ENCODE measurements around the gene UBE2O.
A peak's percentile ranks its signal among the peaks of the same experiment; 100 is the strongest.

Gene UBE2O

GRCh38 chr17:76388966-76389888 lies 63.7 kb downstream of the UBE2O start:
- H3K9me3 ChIP-seq (ENCODE audit: control insufficient read depth, low read length): no peaks in the 10 kb centered on the region
- WGBS, 2 experiments: 77 to 81% methylated on average over 15 to 16 of the region's 16 CpGs

GRCh38 chr17:76386966-76387765 lies 65.8 kb downstream of the UBE2O start:
- 95 to 96% methylated on average over 31 of the region's 31 CpGs for WGBS, 2 experiments
- no peaks in the 10 kb centered on the region for H3K9me3 ChIP-seq (ENCODE audit: control insufficient read depth, low read length)
- peaks cover 43% of the 10 kb centered on the region for H3K27me3 ChIP-seq (ENCODE audit: control insufficient read depth, insufficient read depth, low read length, poor library complexity, severe bottlenecking)
- H3K36me3 ChIP-seq (ENCODE audit: control insufficient read depth, insufficient read depth, low read length): no peaks in the 10 kb centered on the region
- peaks cover 18% of the 10 kb centered on the region for H3K4me1 ChIP-seq (ENCODE audit: control insufficient read depth, insufficient read depth, low read length)
- no peak overlapping the region for H3K4me3 ChIP-seq (ENCODE audit: insufficient read depth, low read depth, low read length)
- H3K27ac ChIP-seq (ENCODE audit: insufficient read depth, low read depth, low read length, poor library complexity, severe bottlenecking): no peak overlapping the region

More at GRCh38 chr17:76388966-76389888, 63.7 kb downstream of the UBE2O start:
- Histone ChIP-seq H3K27ac (ENCODE audit: insufficient read depth, low read depth, low read length, poor library complexity, severe bottlenecking) (no peak overlapping the region), H3K36me3 (ENCODE audit: control insufficient read depth, insufficient read depth, low read length) (peaks cover 7% of the 10 kb centered on the region), H3K27me3 (ENCODE audit: control insufficient read depth, insufficient read depth, low read length, poor library complexity, severe bottlenecking) (peaks cover 23% of the 10 kb centered on the region), H3K4me3 (ENCODE audit: insufficient read depth, low read depth, low read length) (no peak overlapping the region), H3K4me1 (ENCODE audit: control insufficient read depth, insufficient read depth, low read length) (peaks cover 17% of the 10 kb centered on the region)

- Histone ChIP-seq H3K27ac (ENCODE audit: insufficient read depth, low read depth, low read length, poor library complexity, severe bottlenecking) (no peak overlapping the region), H3K4me3 (ENCODE audit: insufficient read depth, low read depth, low read length) (peak overlapping the region; percentile 60)
- 56 to 58% methylated on average over 52 of the region's 52 CpGs for WGBS, 2 experiments
Measured at GRCh38 chr17:76385892-76386786, 66.8 kb downstream of the UBE2O start.

GRCh38 chr17:76384987-76385891 lies 67.7 kb downstream of the UBE2O start:
- 5 to 6% methylated on average over 74 of the region's 74 CpGs for WGBS, 2 experiments
- H3K9me3 ChIP-seq (ENCODE audit: control insufficient read depth, low read length): no peaks in the 10 kb centered on the region
- H3K36me3 ChIP-seq (ENCODE audit: control insufficient read depth, insufficient read depth, low read length): no peaks in the 10 kb centered on the region
- peak overlapping the region; percentile 60 for H3K4me3 ChIP-seq (ENCODE audit: insufficient read depth, low read depth, low read length)
- H3K4me1 ChIP-seq (ENCODE audit: control insufficient read depth, insufficient read depth, low read length): peaks cover 32% of the 10 kb centered on the region
- H3K27me3 ChIP-seq (ENCODE audit: control insufficient read depth, insufficient read depth, low read length, poor library complexity, severe bottlenecking): peaks cover 43% of the 10 kb centered on the region
- no peak overlapping the region for H3K27ac ChIP-seq (ENCODE audit: insufficient read depth, low read depth, low read length, poor library complexity, severe bottlenecking)

More at GRCh38 chr17:76385892-76386786, 66.8 kb downstream of the UBE2O start:
- Histone ChIP-seq H3K36me3 (ENCODE audit: control insufficient read depth, insufficient read depth, low read length) (no peaks in the 10 kb centered on the region), H3K9me3 (ENCODE audit: control insufficient read depth, low read length) (no peaks in the 10 kb centered on the region), H3K27me3 (ENCODE audit: control insufficient read depth, insufficient read depth, low read length, poor library complexity, severe bottlenecking) (peaks cover 43% of the 10 kb centered on the region), H3K4me1 (ENCODE audit: control insufficient read depth, insufficient read depth, low read length) (peaks cover 28% of the 10 kb centered on the region)

- Histone ChIP-seq H3K27ac (ENCODE audit: insufficient read depth, low read depth, low read length, poor library complexity, severe bottlenecking) (no peak within 1 kb of the TSS), H3K4me1 (ENCODE audit: control insufficient read depth, insufficient read depth, low read length) (peaks cover 32% of the 10 kb centered on the region), H3K4me3 (ENCODE audit: insufficient read depth, low read depth, low read length) (peak within 1 kb of the TSS; percentile 60), H3K9me3 (ENCODE audit: control insufficient read depth, low read length) (no peaks in the 10 kb centered on the region), H3K36me3 (ENCODE audit: control insufficient read depth, insufficient read depth, low read length) (no peaks in the 10 kb centered on the region), H3K27me3 (ENCODE audit: control insufficient read depth, insufficient read depth, low read length, poor library complexity, severe bottlenecking) (peaks cover 43% of the 10 kb centered on the region)
- 1% methylated on average over 118 of the region's 118 CpGs for WGBS, 2 experiments
Measured at GRCh38 chr17:76384222-76384986, 68.5 kb downstream of the UBE2O start, which contains the start of gene SPHK1. Gene SPHK1, plus strand, starts transcription at chr17:76384609. Its CDS starts 1,036 bp downstream, at chr17:76385645.

- Histone ChIP-seq H3K4me1 (ENCODE audit: control insufficient read depth, insufficient read depth, low read length) (peaks cover 32% of the 10 kb centered on the region), H3K4me3 (ENCODE audit: insufficient read depth, low read depth, low read length) (peak overlapping the region; percentile 60), H3K27me3 (ENCODE audit: control insufficient read depth, insufficient read depth, low read length, poor library complexity, severe bottlenecking) (peaks cover 43% of the 10 kb centered on the region), H3K27ac (ENCODE audit: insufficient read depth, low read depth, low read length, poor library complexity, severe bottlenecking) (no peak overlapping the region), H3K9me3 (ENCODE audit: control insufficient read depth, low read length) (no peaks in the 10 kb centered on the region), H3K36me3 (ENCODE audit: control insufficient read depth, insufficient read depth, low read length) (no peaks in the 10 kb centered on the region)
- 1% methylated on average over 65 of the region's 65 CpGs for WGBS, 2 experiments
Measured at GRCh38 chr17:76383546-76384221, 69.3 kb downstream of the UBE2O start.

GRCh38 chr17:76382803-76383545 lies 70.0 kb downstream of the UBE2O start:
- Histone ChIP-seq H3K27me3 (ENCODE audit: control insufficient read depth, insufficient read depth, low read length, poor library complexity, severe bottlenecking) (peaks cover 43% of the 10 kb centered on the region), H3K4me1 (ENCODE audit: control insufficient read depth, insufficient read depth, low read length) (peaks cover 32% of the 10 kb centered on the region), H3K27ac (ENCODE audit: insufficient read depth, low read depth, low read length, poor library complexity, severe bottlenecking) (peak overlapping the region; percentile 75), H3K4me3 (ENCODE audit: insufficient read depth, low read depth, low read length) (peak overlapping the region; percentile 60), H3K9me3 (ENCODE audit: control insufficient read depth, low read length) (no peaks in the 10 kb centered on the region), H3K36me3 (ENCODE audit: control insufficient read depth, insufficient read depth, low read length) (no peaks in the 10 kb centered on the region)
- WGBS, 2 experiments: 0% methylated on average over 80 of the region's 80 CpGs

GRCh38 chr17:76382351-76382802 lies 70.6 kb downstream of the UBE2O start:
- Histone ChIP-seq H3K9me3 (ENCODE audit: control insufficient read depth, low read length) (no peaks in the 10 kb centered on the region), H3K4me3 (ENCODE audit: insufficient read depth, low read depth, low read length) (peak overlapping the region; percentile 60), H3K27me3 (ENCODE audit: control insufficient read depth, insufficient read depth, low read length, poor library complexity, severe bottlenecking) (peaks cover 43% of the 10 kb centered on the region), H3K27ac (ENCODE audit: insufficient read depth, low read depth, low read length, poor library complexity, severe bottlenecking) (peak overlapping the region; percentile 86), H3K36me3 (ENCODE audit: control insufficient read depth, insufficient read depth, low read length) (no peaks in the 10 kb centered on the region), H3K4me1 (ENCODE audit: control insufficient read depth, insufficient read depth, low read length) (peaks cover 32% of the 10 kb centered on the region)
- 1% methylated on average over 21 of the region's 21 CpGs for whole genome bisulfite sequencing, 2 experiments

All from ectodermal cell (in vitro differentiated cells).